GM21576 (cell line): ENCODE data around the gene NUCKS1.
A peak's percentile ranks its signal among the peaks of the same experiment; 100 is the strongest.

Experiments
- ATAC-seq: cut with Tn5 transposase; IDR thresholded peaks from one replicate; pipeline ENCODE4 v1.9.1; 2021; ENCODE audit warnings: mild to moderate bottlenecking, moderate library complexity; ENCODE audit not compliant: unreplicated experiment

NUCKS1 gene

GRCh38 chr1:205772607-205773032, 22.6 kb upstream of the NUCKS1 start:
- no peak for ATAC-seq

GRCh38 chr1:205770618-205771017, 20.6 kb upstream of the NUCKS1 start:
- ATAC-seq = no peak

GRCh38 chr1:205769641-205770365, 19.8 kb upstream of the NUCKS1 start:
- no peak for ATAC-seq

- no peak for ATAC-seq
Measured at GRCh38 chr1:205767248-205767647, 17.3 kb upstream of the NUCKS1 start.

- ATAC-seq = no peak
Measured at GRCh38 chr1:205766570-205766969, 16.6 kb upstream of the NUCKS1 start.

GRCh38 chr1:205766038-205766437, 16.1 kb upstream of the NUCKS1 start:
- no peak for ATAC-seq

- no peak for ATAC-seq
Measured at GRCh38 chr1:205764578-205764977, 14.6 kb upstream of the NUCKS1 start.

GRCh38 chr1:205763980-205764379, 14.0 kb upstream of the NUCKS1 start:
- no peak for ATAC-seq

GRCh38 chr1:205760606-205761005, 10.6 kb upstream of the NUCKS1 start:
- no peak for ATAC-seq

- ATAC-seq = no peak
Measured at GRCh38 chr1:205756552-205756951, 6.6 kb upstream of the NUCKS1 start.

- ATAC-seq = no peak
Measured at GRCh38 chr1:205754857-205755256, 4.9 kb upstream of the NUCKS1 start.

- ATAC-seq = no peak
Measured at GRCh38 chr1:205751036-205751651, 1.2 kb upstream of the NUCKS1 start.

- ATAC-seq = peak; percentile 79
Measured at GRCh38 chr1:205749234-205750137, 496 bp downstream of the NUCKS1 start.

- ATAC-seq = peak; percentile 15
Measured at GRCh38 chr1:205748403-205749233, 1.4 kb downstream of the NUCKS1 start.

GRCh38 chr1:205746757-205747412, 3.1 kb downstream of the NUCKS1 start:
- no peak for ATAC-seq

GRCh38 chr1:205744403-205744802, 5.6 kb downstream of the NUCKS1 start:
- no peak for ATAC-seq

- ATAC-seq = no peak
Measured at GRCh38 chr1:205743977-205744376, 6.0 kb downstream of the NUCKS1 start.

- ATAC-seq = no peak
Measured at GRCh38 chr1:205741681-205742080, 8.3 kb downstream of the NUCKS1 start.

- ATAC-seq = no peak
Measured at GRCh38 chr1:205739348-205740160, 10.4 kb downstream of the NUCKS1 start.
